ENCODE results near the gene GBP4.

Gene GBP4

DNA sequence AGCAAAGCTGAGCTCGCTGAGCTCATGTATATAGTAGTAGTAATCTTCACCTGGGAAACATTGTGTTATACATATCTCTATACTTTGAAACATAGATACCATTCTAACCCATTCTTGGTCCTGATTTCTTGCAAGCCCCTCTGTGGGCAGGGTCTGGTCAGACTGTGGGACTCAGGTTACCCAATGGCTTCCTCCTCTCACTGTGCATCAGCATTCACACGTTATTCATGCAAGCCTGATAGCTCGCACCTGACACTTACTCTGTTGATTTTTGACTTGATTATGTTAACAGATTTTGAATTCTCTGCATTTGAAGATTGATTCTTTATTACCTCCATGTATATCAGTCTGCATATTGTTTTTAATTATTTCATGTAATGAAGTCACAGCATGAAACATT is 24.3 kb downstream of the GBP4 start:
- DNase-seq (ENCODE audit: insufficient read length, low spot score) (no peak), FAIRE-seq (no peak)

GRCh38 chr1:89172468-89173143 is 26.1 kb downstream of the GBP4 start:
- FAIRE-seq (no peak), DNase-seq (ENCODE audit: insufficient read length, low spot score) (no peak)
- TF ChIP-seq PAX5 (IDR thresholded peaks at IDR 0.05; ENCODE audit: insufficient read depth, low read length, severe bottlenecking) = no peak
- TF ChIP-seq SPI1 (IDR thresholded peaks at IDR 0.05; ENCODE audit: low read depth, low read length) = no peak
- TF ChIP-seq POU2F2 (IDR thresholded peaks at IDR 0.05; ENCODE audit: low read depth, low read length) = no peak
- no peak for TF ChIP-seq POLR2AphosphoS5 (IDR thresholded peaks at IDR 0.05; ENCODE audit: low read depth, low read length)
- no peak for TF ChIP-seq POLR2A (IDR thresholded peaks at IDR 0.05; ENCODE audit: low read depth, low read length)
- TF ChIP-seq TAF1 (IDR thresholded peaks at IDR 0.05; ENCODE audit: low read depth, low read length) = no peak

More for the DNA sequence above, 24.3 kb downstream of the GBP4 start:
- no peak for TF ChIP-seq PAX5 (IDR thresholded peaks at IDR 0.05; ENCODE audit: insufficient read depth, low read length, severe bottlenecking)
- TF ChIP-seq POLR2A (IDR thresholded peaks at IDR 0.05; ENCODE audit: low read depth, low read length) = no peak
- no peak for TF ChIP-seq POLR2AphosphoS5 (IDR thresholded peaks at IDR 0.05; ENCODE audit: low read depth, low read length)
- TF ChIP-seq SPI1 (IDR thresholded peaks at IDR 0.05; ENCODE audit: low read depth, low read length) = no peak
- no peak for TF ChIP-seq TAF1 (IDR thresholded peaks at IDR 0.05; ENCODE audit: low read depth, low read length)
- TF ChIP-seq POU2F2 (IDR thresholded peaks at IDR 0.05; ENCODE audit: low read depth, low read length) = no peak

GRCh38 chr1:89171067-89171438 is 27.7 kb downstream of the GBP4 start:
- TF ChIP-seq POLR2A (IDR thresholded peaks at IDR 0.05; ENCODE audit: low read depth, low read length) = no peak
- DNase-seq (ENCODE audit: insufficient read length, low spot score) = no peak
- FAIRE-seq = peak; percentile 50

DNA sequence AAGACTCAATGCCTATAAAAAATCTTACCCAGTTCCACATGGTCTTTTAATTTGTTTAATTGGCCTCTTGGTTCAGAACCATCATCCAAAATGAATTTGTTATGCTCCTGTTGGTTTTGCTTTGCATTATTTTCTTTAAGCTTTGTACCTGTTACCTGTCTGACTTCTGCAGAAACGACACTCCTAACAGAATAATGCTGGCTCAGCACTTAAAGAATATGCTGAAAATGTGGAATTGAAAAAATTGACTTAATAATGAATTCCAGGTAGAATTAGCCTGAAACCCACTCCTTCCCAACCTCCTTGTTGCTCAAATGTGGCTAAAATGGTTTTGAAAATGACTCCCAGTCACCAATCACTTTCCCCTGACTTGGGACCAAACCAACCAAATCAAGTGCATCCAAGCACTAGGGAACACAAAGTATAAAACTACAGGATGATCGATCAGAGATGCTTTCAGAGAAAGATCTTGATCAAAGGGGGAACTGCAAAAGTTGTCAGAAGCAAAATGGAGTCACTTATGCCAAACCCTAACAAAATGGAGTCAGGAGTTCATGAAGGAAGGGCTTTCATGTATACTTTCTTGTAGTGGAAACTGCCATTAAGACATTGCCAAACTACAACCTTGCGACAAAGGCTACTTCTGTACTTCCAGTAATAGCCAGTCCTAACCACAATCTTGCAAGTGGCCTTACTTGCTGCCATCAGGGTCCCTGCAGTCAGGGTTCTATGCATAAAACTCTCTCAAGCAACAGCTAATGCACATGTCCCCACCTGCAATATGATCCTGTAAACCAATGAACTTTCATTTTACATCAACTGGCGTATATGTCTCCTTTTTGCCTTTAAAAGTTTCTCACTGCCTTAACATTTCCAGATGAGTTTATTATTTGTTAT is 28.3 kb downstream of the GBP4 start:
- FAIRE-seq = no peak
- DNase-seq (ENCODE audit: insufficient read length, low spot score) = no peak
- no peak for TF ChIP-seq SPI1 (IDR thresholded peaks at IDR 0.05; ENCODE audit: low read depth, low read length)
- TF ChIP-seq POLR2AphosphoS5 (IDR thresholded peaks at IDR 0.05; ENCODE audit: low read depth, low read length) = no peak
- no peak for TF ChIP-seq POU2F2 (IDR thresholded peaks at IDR 0.05; ENCODE audit: low read depth, low read length)
- TF ChIP-seq TAF1 (IDR thresholded peaks at IDR 0.05; ENCODE audit: low read depth, low read length) = no peak
- TF ChIP-seq PAX5 (IDR thresholded peaks at IDR 0.05; ENCODE audit: insufficient read depth, low read length, severe bottlenecking) = no peak
- no peak for TF ChIP-seq POLR2A (IDR thresholded peaks at IDR 0.05; ENCODE audit: low read depth, low read length)

DNA sequence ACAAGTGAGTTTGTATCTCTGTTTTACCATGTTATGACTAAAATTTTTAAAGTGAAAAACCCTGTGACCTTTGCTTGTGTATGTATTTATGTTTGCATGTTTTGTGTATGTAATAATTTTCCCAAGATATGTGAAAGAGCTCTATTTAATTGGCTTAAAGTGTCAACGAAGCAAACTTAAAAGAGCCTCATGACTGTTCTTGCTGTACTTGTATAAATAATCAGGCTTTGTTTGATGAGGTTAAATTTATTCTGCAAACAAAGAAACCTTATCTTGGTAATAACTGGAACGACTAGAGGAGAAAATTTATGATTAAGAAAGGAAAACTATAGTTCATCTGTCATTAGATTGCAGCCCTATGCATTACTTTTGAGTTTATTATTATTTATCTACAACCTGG is 29.6 kb downstream of the GBP4 start:
- DNase-seq (ENCODE audit: insufficient read length, low spot score) = no peak
- no peak for FAIRE-seq
- TF ChIP-seq POU2F2 (IDR thresholded peaks at IDR 0.05; ENCODE audit: low read depth, low read length) (no peak), PAX5 (IDR thresholded peaks at IDR 0.05; ENCODE audit: insufficient read depth, low read length, severe bottlenecking) (no peak), TAF1 (IDR thresholded peaks at IDR 0.05; ENCODE audit: low read depth, low read length) (no peak), POLR2AphosphoS5 (IDR thresholded peaks at IDR 0.05; ENCODE audit: low read depth, low read length) (no peak)

DNA sequence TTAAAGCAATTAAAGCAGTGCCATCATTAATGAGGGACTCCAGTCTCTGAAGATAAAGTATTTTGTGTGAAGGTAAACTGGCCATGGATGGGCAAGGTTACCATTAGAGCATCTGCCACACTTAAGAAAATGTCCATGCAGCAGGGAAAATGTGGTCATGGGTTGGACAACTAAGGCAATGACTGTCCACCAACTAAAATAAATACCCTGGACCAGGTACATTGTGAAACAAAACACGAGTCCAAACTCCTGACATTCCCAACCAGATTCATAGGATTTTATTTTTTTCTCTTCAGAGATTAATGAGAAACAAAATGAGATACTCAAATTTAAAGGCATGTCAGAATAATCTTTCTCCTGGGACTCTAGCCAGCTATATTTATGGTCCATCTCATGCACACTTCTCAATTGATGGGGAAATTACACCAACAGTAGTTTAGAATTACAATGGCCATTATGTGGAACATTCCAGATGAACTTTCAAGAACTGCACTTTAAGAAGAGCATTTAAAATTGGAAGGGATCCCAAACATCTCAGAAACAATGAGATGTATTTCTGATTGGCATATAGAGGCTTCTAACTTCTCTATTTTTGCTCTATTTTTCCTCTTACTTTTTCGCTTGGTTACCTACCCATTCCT is 31.0 kb downstream of the GBP4 start:
- DNase-seq (ENCODE audit: insufficient read length, low spot score) = no peak
- TF ChIP-seq SPI1 (IDR thresholded peaks at IDR 0.05; ENCODE audit: low read depth, low read length) (no peak), PAX5 (IDR thresholded peaks at IDR 0.05; ENCODE audit: insufficient read depth, low read length, severe bottlenecking) (no peak), POLR2A (IDR thresholded peaks at IDR 0.05; ENCODE audit: low read depth, low read length) (no peak), TAF1 (IDR thresholded peaks at IDR 0.05; ENCODE audit: low read depth, low read length) (no peak), POLR2AphosphoS5 (IDR thresholded peaks at IDR 0.05; ENCODE audit: low read depth, low read length) (no peak), POU2F2 (IDR thresholded peaks at IDR 0.05; ENCODE audit: low read depth, low read length) (no peak)
- FAIRE-seq = no peak

GRCh38 chr1:89166705-89167104 is 32.0 kb downstream of the GBP4 start:
- DNase-seq (ENCODE audit: insufficient read length, low spot score) = no peak
- no peak for FAIRE-seq
- TF ChIP-seq POLR2AphosphoS5 (IDR thresholded peaks at IDR 0.05; ENCODE audit: low read depth, low read length) (no peak), SPI1 (IDR thresholded peaks at IDR 0.05; ENCODE audit: low read depth, low read length) (no peak), POLR2A (IDR thresholded peaks at IDR 0.05; ENCODE audit: low read depth, low read length) (no peak), TAF1 (IDR thresholded peaks at IDR 0.05; ENCODE audit: low read depth, low read length) (no peak), PAX5 (IDR thresholded peaks at IDR 0.05; ENCODE audit: insufficient read depth, low read length, severe bottlenecking) (no peak), POU2F2 (IDR thresholded peaks at IDR 0.05; ENCODE audit: low read depth, low read length) (no peak)

DNA sequence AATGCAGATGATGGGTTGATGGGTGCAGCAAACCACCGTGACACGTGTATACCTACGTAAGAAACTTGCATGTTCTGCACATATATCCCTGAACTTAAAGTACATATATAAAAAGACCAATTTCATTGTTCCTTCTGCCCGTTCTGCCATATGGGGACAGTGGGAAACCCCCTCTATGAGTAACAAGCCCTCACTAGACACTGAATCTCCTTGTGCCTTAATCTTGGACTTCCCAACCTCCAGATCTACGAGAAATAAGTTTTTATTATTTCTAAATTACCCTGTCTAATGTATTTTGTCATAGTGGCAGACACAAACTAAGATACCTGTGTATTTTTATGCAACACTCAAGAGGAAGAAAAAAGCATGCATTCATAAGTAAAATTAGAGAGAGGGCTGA is 32.9 kb downstream of the GBP4 start:
- TF ChIP-seq TAF1 (IDR thresholded peaks at IDR 0.05; ENCODE audit: low read depth, low read length) = no peak
- TF ChIP-seq POLR2A (IDR thresholded peaks at IDR 0.05; ENCODE audit: low read depth, low read length) = no peak
- no peak for TF ChIP-seq PAX5 (IDR thresholded peaks at IDR 0.05; ENCODE audit: insufficient read depth, low read length, severe bottlenecking)
- no peak for TF ChIP-seq POU2F2 (IDR thresholded peaks at IDR 0.05; ENCODE audit: low read depth, low read length)
- no peak for TF ChIP-seq POLR2AphosphoS5 (IDR thresholded peaks at IDR 0.05; ENCODE audit: low read depth, low read length)
- TF ChIP-seq SPI1 (IDR thresholded peaks at IDR 0.05; ENCODE audit: low read depth, low read length) = no peak
- FAIRE-seq (no peak), DNase-seq (ENCODE audit: insufficient read length, low spot score) (no peak)

DNA sequence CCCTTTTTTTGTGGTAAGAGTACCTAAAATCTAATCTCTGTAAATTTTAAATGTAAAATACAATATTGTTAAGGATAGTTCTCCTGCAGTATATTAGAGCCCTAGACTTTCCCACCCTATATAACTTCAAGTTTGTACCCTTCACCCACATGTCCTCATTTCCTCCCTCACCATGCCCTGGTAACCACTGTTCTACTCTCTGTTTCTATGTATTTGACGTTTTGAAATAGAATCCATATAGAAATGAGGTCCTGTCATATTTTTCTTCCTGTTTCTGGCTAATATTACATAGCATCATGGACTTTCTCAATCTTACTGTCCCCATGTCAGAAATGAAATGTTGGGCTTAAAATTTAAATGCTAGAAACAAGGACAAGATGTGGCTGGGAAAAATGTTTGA is 47.7 kb downstream of the GBP4 start:
- DNase-seq (ENCODE audit: insufficient read length, low spot score) = no peak
- no peak for TF ChIP-seq POU2F2 (IDR thresholded peaks at IDR 0.05; ENCODE audit: low read depth, low read length)
- FAIRE-seq = no peak

All from GM12891 (cell line).